GM23338 (cell line): ENCODE results near the gene GPR37L1. TPM values are rescaled to one million over a fixed set of nuclear protein-coding genes. Genes with fewer than 3 reads are reported as not detected.
A peak's percentile ranks its signal among the peaks of the same experiment; 100 is the strongest.

Experiments
- ATAC-seq: fragments of 200-7000 bp; cut with Tn5 transposase; 3 replicates; pipeline ENCODE4 v1.9.1; 2020
- DNase-seq: peaks from one replicate; pipeline ENCODE4 v3.0.0-alpha.2; 2015; ENCODE audit warnings: low spot score
- H2AFZ ChIP-seq: fragments of 200-600 bp; sonication (generic); 2 replicates; pipeline ENCODE4 v1.8.0; 2016; ENCODE audit warnings: antibody characterized with exemption, mild to moderate bottlenecking, moderate library complexity
- H3F3A ChIP-seq: fragments of 200-600 bp; sonication (generic); replicated peaks from 2 replicates; pipeline ENCODE4 v1.8.0; 2017; ENCODE audit warnings: antibody characterized with exemption, mixed run types, low read depth
- H3K27ac ChIP-seq: fragments of 200-600 bp; sonication (generic); 2 replicates; pipeline ENCODE4 v1.6.1; 2016; ENCODE audit warnings: low read depth
- H3K27me3 ChIP-seq: fragments of 200-600 bp; sonication (generic); 2 replicates; pipeline ENCODE4 v1.8.0; 2016; ENCODE audit warnings: mild to moderate bottlenecking, mixed run types, moderate library complexity; ENCODE audit not compliant: insufficient read depth
- H3K36me3 ChIP-seq: fragments of 200-600 bp; sonication (generic); 2 replicates; pipeline ENCODE4 v1.8.0; 2016; ENCODE audit warnings: mild to moderate bottlenecking; ENCODE audit not compliant: insufficient read depth
- H3K4me1 ChIP-seq: fragments of 200-600 bp; sonication (generic); 2 replicates; pipeline ENCODE4 v1.8.0; 2016; ENCODE audit warnings: mild to moderate bottlenecking, moderate library complexity; ENCODE audit not compliant: insufficient read depth
- H3K4me2 ChIP-seq: fragments of 200-600 bp; sonication (generic); 2 replicates; pipeline ENCODE4 v1.7.1; 2017; ENCODE audit warnings: mixed run types
- H3K4me3 ChIP-seq: fragments of 200-600 bp; sonication (generic); 2 replicates; pipeline ENCODE4 v1.6.1; 2016; ENCODE audit warnings: mixed run types
- H3K79me2 ChIP-seq: fragments of 200-600 bp; sonication (generic); replicated peaks from 2 replicates; pipeline ENCODE4 v1.8.0; 2017; ENCODE audit warnings: mild to moderate bottlenecking; ENCODE audit not compliant: insufficient read depth
- H3K9me2 ChIP-seq: fragments of 200-600 bp; sonication (generic); 2 replicates; pipeline ENCODE4 v1.8.0; 2017; ENCODE audit not compliant: insufficient read depth
- H4K20me1 ChIP-seq: fragments of 200-600 bp; sonication (generic); replicated peaks from 2 replicates; pipeline ENCODE4 v1.8.0; 2017; ENCODE audit warnings: mild to moderate bottlenecking; ENCODE audit not compliant: insufficient read depth
- H3K27ac Mint-ChIP-seq: 2 replicates; pipeline ENCODE4 v1.8.0; 2020; ENCODE audit warnings: inconsistent platforms, mild to moderate bottlenecking, moderate library complexity, mixed read lengths
- H3K27me3 Mint-ChIP-seq: 3 replicates; pipeline ENCODE4 v1.8.0; 2022; ENCODE audit warnings: low read depth, mild to moderate bottlenecking, moderate library complexity, mixed read lengths, inconsistent platforms; ENCODE audit not compliant: insufficient read depth, poor library complexity
- H3K36me3 Mint-ChIP-seq: 3 replicates; pipeline ENCODE4 v1.8.0; 2021; ENCODE audit warnings: low read depth, mild to moderate bottlenecking, inconsistent platforms, moderate library complexity, mixed read lengths
- H3K4me1 Mint-ChIP-seq: 3 replicates; pipeline ENCODE4 v1.8.0; 2020; ENCODE audit warnings: mild to moderate bottlenecking, inconsistent platforms, mixed read lengths
- H3K4me3 Mint-ChIP-seq: 3 replicates; pipeline ENCODE4 v1.8.0; 2021; ENCODE audit warnings: moderate library complexity, mild to moderate bottlenecking, inconsistent platforms, mixed read lengths
- H3K9me3 Mint-ChIP-seq: 3 replicates; pipeline ENCODE4 v1.8.0; 2020; ENCODE audit warnings: moderate library complexity, mild to moderate bottlenecking, inconsistent platforms, mixed read lengths
- CTCF ChIP-seq, 2 experiments: fragments of 200-600 bp in 1 of 2; sonication (generic) in 1 of 2; conservative IDR thresholded peaks; 2 replicates each; pipeline versions ENCODE4 v1.5.1 to v1.6.1; 2016 to 2017; ENCODE audit warnings: antibody characterized with exemption in 2 of 2, low read depth in 2 of 2, mild to moderate bottlenecking in 2 of 2, moderate library complexity in 1 of 2
- ZNF462 ChIP-seq: fragments of 250-450 bp; sonication (Bioruptor Pico); IDR thresholded peaks from 2 replicates; pipeline ENCODE4 v1.5.0; 2020; ENCODE audit warnings: mild to moderate bottlenecking, moderate library complexity
- polyA plus RNA-seq: library from polyadenylated mRNA; unstranded; fragments of >200 nt; fragmentation: Nextera tagmentation; extraction: Ambion mirVana; gene quantifications from 2 replicates; pipeline ENCODE4 v1.2.1, GENCODE V29; 2016
- total RNA-seq: library from RNA; depleted of rRNA; stranded (reverse); fragments of >200 nt; shearing (Covaris generic); gene quantifications from 2 replicates; pipeline ENCODE4 v1.2.3, GENCODE V29; 2014

Gene GPR37L1
- total and polyA plus RNA-seq, 2 experiments from 2014 or later = 0.08 to 0.21 TPM

GRCh38 chr1:202176949-202177927, 54.5 kb downstream of the GPR37L1 start:
- no peaks in the 10 kb centered on the region; the same call in 2 of the 3 replicates for H3K4me1 Mint-ChIP-seq
- Histone ChIP-seq H3F3A (no peaks in the 10 kb centered on the region), H3K27ac (no peak overlapping the region), H3K27me3 (no peaks in the 10 kb centered on the region), H3K79me2 (no peaks in the 10 kb centered on the region), H2AFZ (no peak overlapping the region), H3K4me3 (no peak overlapping the region), H3K4me1 (no peaks in the 10 kb centered on the region), H4K20me1 (no peaks in the 10 kb centered on the region), H3K36me3 (no peaks in the 10 kb centered on the region), H3K4me2 (no peak overlapping the region), H3K9me2 (no peaks in the 10 kb centered on the region)
- H3K27me3 Mint-ChIP-seq = peaks cover 20% of the 10 kb centered on the region
- H3K9me3 Mint-ChIP-seq = no peaks in the 10 kb centered on the region
- no peak overlapping the region for H3K4me3 Mint-ChIP-seq
- H3K36me3 Mint-ChIP-seq = no peaks in the 10 kb centered on the region
- ATAC-seq (peak; percentile 87), DNase-seq (peak; percentile 49)
- no peak overlapping the region for H3K27ac Mint-ChIP-seq
- TF ChIP-seq CTCF (conservative IDR thresholded peaks at IDR 0.05; ENCODE audit: low read depth in 2 of 2) (peak; percentile 18 to 52; a peak in 3 of 4 replicates), ZNF462 (CRISPR knock-in tag) (no peak)
